VCaP (cell line): ENCODE results near the gene ERG28.

ENCODE experiments used
- H3K27ac ChIP-seq: fragments of 450-650 bp; 2 replicates; pipeline ENCODE4 v1.5.1; 2017
- CTCF ChIP-seq: fragments of 450-650 bp; conservative IDR thresholded peaks from 2 replicates; pipeline ENCODE4 v1.5.1; 2017; ENCODE audit warnings: mild to moderate bottlenecking, moderate library complexity

Gene ERG28

GRCh38 chr14:75625034-75625433, 35.6 kb downstream of the ERG28 start:
- TF ChIP-seq CTCF, result no peak
- no peak overlapping the region for H3K27ac ChIP-seq

GRCh38 chr14:75619548-75619947, 41.1 kb downstream of the ERG28 start:
- no peak overlapping the region for H3K27ac ChIP-seq
- TF ChIP-seq CTCF, result no peak

- no peak overlapping the region for H3K27ac ChIP-seq
- TF ChIP-seq CTCF, result no peak
Measured at GRCh38 chr14:75615200-75615599, 45.5 kb downstream of the ERG28 start.

- no peak overlapping the region for H3K27ac ChIP-seq
- no peak for TF ChIP-seq CTCF
Measured at GRCh38 chr14:75614179-75614578, 46.5 kb downstream of the ERG28 start.

GRCh38 chr14:75612157-75612556, 48.5 kb downstream of the ERG28 start:
- no peak overlapping the region for H3K27ac ChIP-seq
- TF ChIP-seq CTCF, result no peak

GRCh38 chr14:75610834-75611233, 49.8 kb downstream of the ERG28 start:
- no peak for TF ChIP-seq CTCF
- no peak overlapping the region for H3K27ac ChIP-seq

- TF ChIP-seq CTCF, result no peak
- H3K27ac ChIP-seq, result no peak overlapping the region
Measured at GRCh38 chr14:75609606-75610475, 50.8 kb downstream of the ERG28 start.
